Activated effector memory CD4-positive, alpha-beta T cell treated with anti-CD3 and anti-CD28 coated beads, Interleukin-2, amount 50 U/mL, for 16 hours (primary cell): ENCODE measurements around the gene DOCK2.
"Not testable (repeated sequence)": the region's sequence is repeated elsewhere in the genome, so short reads cannot be mapped to it uniquely, and the experiment has no call there.

Source experiments
- DNase-seq: peaks from one replicate; pipeline ENCODE4 v3.0.0-alpha.2; 2020

DOCK2 gene

GRCh38 chr5:169723103-169723831 lies 86.2 kb downstream of the DOCK2 start:
- no peak for DNase-seq

GRCh38 chr5:169724303-169725087 lies 87.4 kb downstream of the DOCK2 start:
- no peak for DNase-seq

- not testable (repeated sequence) for DNase-seq
Observed at GRCh38 chr5:169725665-169726064, 88.6 kb downstream of the DOCK2 start.

- DNase-seq, result no peak
Observed at GRCh38 chr5:169728418-169728817, 91.3 kb downstream of the DOCK2 start.

GRCh38 chr5:169731221-169731620 lies 94.1 kb downstream of the DOCK2 start:
- DNase-seq, result no peak

GRCh38 chr5:169732841-169733240 lies 95.8 kb downstream of the DOCK2 start:
- no peak for DNase-seq

GRCh38 chr5:169735913-169736312 lies 98.8 kb downstream of the DOCK2 start:
- no peak for DNase-seq

- DNase-seq, result no peak
Observed at GRCh38 chr5:169736653-169737052, 99.6 kb downstream of the DOCK2 start.

GRCh38 chr5:169740435-169740834 lies 103.4 kb downstream of the DOCK2 start:
- DNase-seq, result no peak

- DNase-seq, result no peak
Observed at GRCh38 chr5:169742771-169743296, 105.8 kb downstream of the DOCK2 start.

GRCh38 chr5:169744336-169744735 lies 107.3 kb downstream of the DOCK2 start:
- DNase-seq, result no peak

GRCh38 chr5:169745441-169746146 lies 108.5 kb downstream of the DOCK2 start:
- no peak for DNase-seq

- DNase-seq, result no peak
Observed at GRCh38 chr5:169746147-169746694, 109.1 kb downstream of the DOCK2 start.

- DNase-seq, result no peak
Observed at GRCh38 chr5:169748174-169748573, 111.1 kb downstream of the DOCK2 start.

GRCh38 chr5:169749295-169749694 lies 112.2 kb downstream of the DOCK2 start:
- no peak for DNase-seq

GRCh38 chr5:169751490-169751889 lies 114.4 kb downstream of the DOCK2 start:
- no peak for DNase-seq

GRCh38 chr5:169752566-169752965 lies 115.5 kb downstream of the DOCK2 start:
- not testable (repeated sequence) for DNase-seq

- no peak for DNase-seq
Observed at GRCh38 chr5:169753795-169754194, 116.7 kb downstream of the DOCK2 start.

- no peak for DNase-seq
Observed at GRCh38 chr5:169754737-169755136, 117.7 kb downstream of the DOCK2 start.

- DNase-seq, result no peak
Observed at GRCh38 chr5:169756071-169756765, 119.1 kb downstream of the DOCK2 start.

GRCh38 chr5:169757016-169757415 lies 119.9 kb downstream of the DOCK2 start:
- no peak for DNase-seq

GRCh38 chr5:169758886-169759285 lies 121.8 kb downstream of the DOCK2 start:
- DNase-seq, result no peak
